CD14-positive monocyte (primary cell): ENCODE results near the gene DUS3L. TPM values are rescaled to one million over a fixed set of nuclear protein-coding genes. Genes with fewer than 3 reads are reported as not detected.

Source experiments
- DNase-seq, 3 donors: peaks; one replicate each; pipeline ENCODE4 v3.0.0-alpha.2; 2011 to 2022
- H2AFZ ChIP-seq: 2 replicates; pipeline ENCODE4 v1.6.0; 2012; ENCODE audit warnings: mild to moderate bottlenecking, low read depth, low read length, inconsistent platforms; ENCODE audit not compliant: insufficient read depth, poor library complexity, severe bottlenecking
- H3K27ac ChIP-seq, 2 donors: 1 replicate in 1 of 2; 2 replicates in 1 of 2; pipeline ENCODE4 v1.5.1; 2012 to 2013; ENCODE audit warnings: low read length in 2 of 2, control low read depth in 1 of 2, inconsistent platforms in 1 of 2, low read depth in 1 of 2, mild to moderate bottlenecking in 1 of 2
- H3K27me3 ChIP-seq, 2 donors: one replicate each; pipeline versions ENCODE4 v1.6.0 to v1.6.1; 2011 to 2013; ENCODE audit warnings: low read length in 2 of 2; ENCODE audit not compliant: control insufficient read depth in 2 of 2, insufficient read depth in 2 of 2
- H3K36me3 ChIP-seq, 2 donors: replicated peaks in 1 of 2; 1 replicate in 1 of 2; 2 replicates in 1 of 2; pipeline versions ENCODE4 v1.5.1 to v1.6.1; 2012 to 2013; ENCODE audit warnings: low read length in 2 of 2, control low read depth in 1 of 2, inconsistent platforms in 1 of 2, mild to moderate bottlenecking in 1 of 2; ENCODE audit not compliant: insufficient read depth in 2 of 2, control insufficient read depth in 1 of 2
- H3K4me1 ChIP-seq, 2 donors: 1 replicate in 1 of 2; 2 replicates in 1 of 2; pipeline versions ENCODE4 v1.5.1 to v1.6.1; 2012 to 2013; ENCODE audit warnings: low read length in 2 of 2, control low read depth in 1 of 2, inconsistent platforms in 1 of 2, mild to moderate bottlenecking in 1 of 2, moderate library complexity in 1 of 2; ENCODE audit not compliant: insufficient read depth in 2 of 2, control insufficient read depth in 1 of 2
- H3K4me2 ChIP-seq: replicated peaks from 2 replicates; pipeline ENCODE3; 2012; ENCODE audit warnings: low read length, moderate library complexity, mild to moderate bottlenecking; ENCODE audit not compliant: poor library complexity, severe bottlenecking; ENCODE audit errors: extremely low read depth
- H3K4me3 ChIP-seq, 3 experiments: fragments of 200-600 bp in 1 of 3; sonication (generic) in 1 of 3; replicated peaks in 1 of 3; 1 replicate in 2 of 3; 2 replicates in 1 of 3; pipeline ENCODE4 v1.5.1; 2011 to 2013; ENCODE audit warnings: low read length in 3 of 3, mild to moderate bottlenecking in 3 of 3, control low read depth in 2 of 3, low read depth in 2 of 3, inconsistent platforms in 1 of 3, moderate library complexity in 1 of 3
- H3K79me2 ChIP-seq: 2 replicates; pipeline ENCODE4 v1.6.0; 2012; ENCODE audit warnings: mild to moderate bottlenecking, control low read depth, inconsistent platforms, low read length, moderate library complexity; ENCODE audit not compliant: insufficient read depth
- H3K9ac ChIP-seq: 2 replicates; pipeline ENCODE4 v1.6.0; 2017; ENCODE audit warnings: low read length, mild to moderate bottlenecking; ENCODE audit not compliant: insufficient read depth, poor library complexity, severe bottlenecking
- H3K9me3 ChIP-seq, 2 donors: replicated peaks in 1 of 2; 1 replicate in 1 of 2; 2 replicates in 1 of 2; pipeline versions ENCODE4 v1.5.1 to v1.6.1; 2012 to 2013; ENCODE audit warnings: low read length in 2 of 2, control low read depth in 1 of 2; ENCODE audit not compliant: control insufficient read depth in 1 of 2, insufficient read depth in 1 of 2
- H4K20me1 ChIP-seq: 2 replicates; pipeline ENCODE4 v1.6.0; 2012; ENCODE audit warnings: mild to moderate bottlenecking, low read length, control low read depth, moderate library complexity; ENCODE audit not compliant: insufficient read depth
- H3K27ac Mint-ChIP-seq, 7 donors: one replicate each; pipeline ENCODE4 v1.8.0; 2020; ENCODE audit warnings: mild to moderate bottlenecking in 7 of 7, mixed read lengths in 7 of 7, moderate library complexity in 6 of 7, inconsistent platforms in 2 of 7
- H3K27me3 Mint-ChIP-seq, 3 donors: one replicate each; pipeline ENCODE4 v1.8.0; 2021 to 2022; ENCODE audit warnings: low read depth in 3 of 3, mild to moderate bottlenecking in 3 of 3, mixed read lengths in 3 of 3, moderate library complexity in 3 of 3, inconsistent platforms in 1 of 3
- H3K36me3 Mint-ChIP-seq, 2 donors: one replicate each; pipeline ENCODE4 v1.8.0; 2020; ENCODE audit warnings: mixed read lengths in 2 of 2, inconsistent platforms in 1 of 2, mild to moderate bottlenecking in 1 of 2
- H3K4me1 Mint-ChIP-seq: one replicate; pipeline ENCODE4 v1.8.0; 2020; ENCODE audit warnings: mild to moderate bottlenecking, mixed read lengths
- H3K4me3 Mint-ChIP-seq, 2 donors: one replicate each; pipeline ENCODE4 v1.8.0; 2020; ENCODE audit warnings: mild to moderate bottlenecking in 2 of 2, mixed read lengths in 2 of 2, moderate library complexity in 1 of 2
- H3K9me3 Mint-ChIP-seq, 7 donors: one replicate each; pipeline ENCODE4 v1.8.0; 2020 to 2022; ENCODE audit warnings: mixed read lengths in 7 of 7, mild to moderate bottlenecking in 6 of 7, moderate library complexity in 6 of 7, inconsistent platforms in 2 of 7
- CTCF ChIP-seq: fragments of 200-600 bp; IDR thresholded peaks from one replicate; pipeline ENCODE4 v1.8.0; 2022; ENCODE audit warnings: antibody characterized with exemption, mild to moderate bottlenecking
- WGBS: methylation state at CpG from one replicate; pipeline ENCODE4 v1.1.5; 2013; ENCODE audit warnings: missing lambda C conversion rate; ENCODE audit not compliant: insufficient coverage; 5-methylcytosine and 5-hydroxymethylcytosine counted together
- intact Hi-C, 2 donors: fragments of 100-400 bp; cut with micrococcal nuclease; formaldehyde crosslinking; loops; one replicate each; pipeline versions ENCODE4 v1.15.0 to v1.15.1; 2023
- polyA plus RNA-seq, 3 donors: library from polyadenylated mRNA; depleted of rRNA in 1 of 3; unstranded in 2 of 3; stranded (reverse) in 1 of 3; fragments of 300-500 nt in 2 of 3; fragments of >200 nt in 1 of 3; fragmentation: Illumina TruSeq in 2 of 3; gene quantifications; 1 replicate in 2 of 3; 2 replicates in 1 of 3; pipeline ENCODE4 v1.2.3, GENCODE V29; 2012 to 2021

DUS3L gene
- polyA plus RNA-seq, 3 donors = 17.4 to 40.2 (median 23.4) TPM

GRCh38 chr19:5824751-5825150 lies 33.8 kb upstream of the DUS3L start:
- H3K4me3 Mint-ChIP-seq = no peak overlapping the region
- no peak overlapping the region for H3K27ac ChIP-seq
- no peak overlapping the region for H3K27ac Mint-ChIP-seq
- no peak overlapping the region for H3K9ac ChIP-seq
- H3K9me3 ChIP-seq = peaks cover 0 to 5% of the 10 kb centered on the region in 2 donors
- no peak for DNase-seq
- no peak overlapping the region for H3K4me3 ChIP-seq
- H3K27me3 ChIP-seq = peaks cover 0 to 19% of the 10 kb centered on the region in 2 donors
- peaks cover 2 to 15% (median 9%) of the 10 kb centered on the region in 7 donors for H3K9me3 Mint-ChIP-seq
- peaks cover 19 to 26% of the 10 kb centered on the region in 2 donors for H3K4me1 ChIP-seq
- intact Hi-C loops = no loop called here
- no peaks in the 10 kb centered on the region for H3K36me3 Mint-ChIP-seq
- peaks cover 18% of the 10 kb centered on the region for H3K4me1 Mint-ChIP-seq
- 100% methylated on average over 1 of the region's 10 CpGs for WGBS
- H4K20me1 ChIP-seq = no peaks in the 10 kb centered on the region
- H2AFZ ChIP-seq = no peak overlapping the region
- TF ChIP-seq CTCF = no peak
- H3K36me3 ChIP-seq = no peaks in the 10 kb centered on the region
- peaks cover 19 to 38% (median 25%) of the 10 kb centered on the region in 3 donors for H3K27me3 Mint-ChIP-seq
- H3K4me2 ChIP-seq = no peak overlapping the region
- no peaks in the 10 kb centered on the region for H3K79me2 ChIP-seq

GRCh38 chr19:5823579-5824281 lies 32.8 kb upstream of the DUS3L start:
- WGBS = 92% methylated on average over 29 of the region's 30 CpGs
- no peak for TF ChIP-seq CTCF

More at GRCh38 chr19:5823579-5824281, 32.8 kb upstream of the DUS3L start:
- peaks cover 0 to 5% of the 10 kb centered on the region in 2 donors for H3K9me3 ChIP-seq
- H3K4me1 ChIP-seq = peaks cover 13 to 21% of the 10 kb centered on the region in 2 donors
- no peaks in the 10 kb centered on the region for H3K36me3 ChIP-seq
- no peak for DNase-seq
- H3K4me2 ChIP-seq = no peak overlapping the region
- H3K27ac ChIP-seq = no peak overlapping the region
- no peak overlapping the region for H3K4me3 ChIP-seq
- peaks cover 0 to 8% of the 10 kb centered on the region in 2 donors for H3K27me3 ChIP-seq
- no peak overlapping the region for H3K9ac ChIP-seq
- Mint-ChIP-seq H3K36me3 (no peaks in the 10 kb centered on the region), H3K4me1 (peaks cover 16% of the 10 kb centered on the region), H3K4me3 (no peak overlapping the region), H3K27ac (no peak overlapping the region), H3K27me3 (peaks cover 18 to 28% (median 18%) of the 10 kb centered on the region in 3 donors), H3K9me3 (peaks cover 2 to 15% (median 8%) of the 10 kb centered on the region in 7 donors)
- no peaks in the 10 kb centered on the region for H4K20me1 ChIP-seq
- H2AFZ ChIP-seq = no peak overlapping the region
- no peaks in the 10 kb centered on the region for H3K79me2 ChIP-seq
- intact Hi-C loops = no loop called here
